Glutamatergic neuron (in vitro differentiated cells): ENCODE measurements around the gene SEC22C. TPM values are rescaled to one million over a fixed set of nuclear protein-coding genes. Genes with fewer than 3 reads are reported as not detected.
"Not testable (repeated sequence)": the region's sequence is repeated elsewhere in the genome, so short reads cannot be mapped to it uniquely, and the experiment has no call there.

ENCODE experiments used
- DNase-seq: peaks from one replicate; pipeline ENCODE4 v3.0.0; 2022
- H3K27ac Mint-ChIP-seq: one replicate; pipeline ENCODE4 v1.8.0; 2020; ENCODE audit warnings: mild to moderate bottlenecking, mixed read lengths, inconsistent platforms; ENCODE audit not compliant: unreplicated experiment
- H3K27me3 Mint-ChIP-seq: one replicate; pipeline ENCODE4 v1.8.0; 2020; ENCODE audit warnings: mild to moderate bottlenecking, moderate library complexity, mixed read lengths, inconsistent platforms; ENCODE audit not compliant: unreplicated experiment
- H3K36me3 Mint-ChIP-seq: one replicate; pipeline ENCODE4 v1.8.0; 2020; ENCODE audit warnings: mild to moderate bottlenecking, mixed read lengths, inconsistent platforms; ENCODE audit not compliant: unreplicated experiment
- H3K4me1 Mint-ChIP-seq: one replicate; pipeline ENCODE4 v1.8.0; 2020; ENCODE audit warnings: mild to moderate bottlenecking, low read depth, mixed read lengths, inconsistent platforms; ENCODE audit not compliant: unreplicated experiment
- H3K4me3 Mint-ChIP-seq: one replicate; pipeline ENCODE4 v1.8.0; 2020; ENCODE audit warnings: mild to moderate bottlenecking, mixed read lengths, inconsistent platforms; ENCODE audit not compliant: unreplicated experiment
- H3K9me3 Mint-ChIP-seq: one replicate; pipeline ENCODE4 v1.8.0; 2020; ENCODE audit warnings: mild to moderate bottlenecking, moderate library complexity, mixed read lengths, inconsistent platforms; ENCODE audit not compliant: unreplicated experiment
- total RNA-seq: library from RNA; stranded (reverse); fragmentation: NEBNext Ultra II Directional; extraction: Animal tissue kit (Norgen Biotek cat#: 25700); gene quantifications from one replicate; pipeline ENCODE4 v1.2.1, GENCODE V29; 2021; ENCODE audit not compliant: unreplicated experiment
- TF ChIP-seq, protein P1 (sequence below): fragments of 200-600 bp; sonication (generic); IDR thresholded peaks from one replicate; pipeline ENCODE4 v1.5.0; 2021; ENCODE audit not compliant: partially characterized antibody, unreplicated experiment

The SEC22C gene
- total RNA-seq, 1 donor from 2014 or later, result 36.9 TPM

DNA sequence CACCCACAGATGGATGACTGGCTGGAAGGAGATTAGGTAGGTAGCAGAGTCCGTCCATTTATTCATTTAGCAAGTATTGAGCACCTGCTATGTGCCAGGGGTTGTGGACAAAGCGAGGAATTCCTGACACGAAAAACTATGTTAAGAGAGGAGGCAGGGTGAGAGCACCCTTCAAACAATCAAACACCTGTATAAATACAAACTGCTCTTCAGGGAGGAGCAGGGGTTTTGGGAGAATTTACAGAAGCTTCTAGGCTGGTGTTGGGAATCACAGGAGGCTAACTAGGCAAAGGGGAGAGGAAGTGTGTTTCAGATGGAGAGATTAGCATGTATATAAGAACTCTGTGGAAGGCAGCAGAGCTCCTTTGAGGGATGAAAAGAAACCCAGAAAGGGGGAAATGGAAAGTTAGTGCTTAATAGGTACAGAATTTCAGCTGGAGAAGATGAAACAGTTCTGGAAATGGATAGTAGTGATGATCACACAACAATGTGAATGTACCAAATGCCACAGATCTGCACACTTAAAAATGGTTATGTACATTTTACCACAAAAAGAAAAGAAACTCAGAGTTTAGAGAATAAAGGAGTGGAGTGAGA is 805 bp upstream of the SEC22C start:
- TF ChIP-seq, protein P1, sequence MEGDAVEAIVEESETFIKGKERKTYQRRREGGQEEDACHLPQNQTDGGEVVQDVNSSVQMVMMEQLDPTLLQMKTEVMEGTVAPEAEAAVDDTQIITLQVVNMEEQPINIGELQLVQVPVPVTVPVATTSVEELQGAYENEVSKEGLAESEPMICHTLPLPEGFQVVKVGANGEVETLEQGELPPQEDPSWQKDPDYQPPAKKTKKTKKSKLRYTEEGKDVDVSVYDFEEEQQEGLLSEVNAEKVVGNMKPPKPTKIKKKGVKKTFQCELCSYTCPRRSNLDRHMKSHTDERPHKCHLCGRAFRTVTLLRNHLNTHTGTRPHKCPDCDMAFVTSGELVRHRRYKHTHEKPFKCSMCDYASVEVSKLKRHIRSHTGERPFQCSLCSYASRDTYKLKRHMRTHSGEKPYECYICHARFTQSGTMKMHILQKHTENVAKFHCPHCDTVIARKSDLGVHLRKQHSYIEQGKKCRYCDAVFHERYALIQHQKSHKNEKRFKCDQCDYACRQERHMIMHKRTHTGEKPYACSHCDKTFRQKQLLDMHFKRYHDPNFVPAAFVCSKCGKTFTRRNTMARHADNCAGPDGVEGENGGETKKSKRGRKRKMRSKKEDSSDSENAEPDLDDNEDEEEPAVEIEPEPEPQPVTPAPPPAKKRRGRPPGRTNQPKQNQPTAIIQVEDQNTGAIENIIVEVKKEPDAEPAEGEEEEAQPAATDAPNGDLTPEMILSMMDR, result no peak
- H3K27ac Mint-ChIP-seq, result peak overlapping the region; percentile 92
- peaks cover 23% of the 10 kb centered on the region for H3K4me1 Mint-ChIP-seq
- DNase-seq, result no peak
- H3K4me3 Mint-ChIP-seq, result peak overlapping the region; percentile 93
- peaks cover 2% of the 10 kb centered on the region for H3K9me3 Mint-ChIP-seq
- H3K36me3 Mint-ChIP-seq, result peaks cover 4% of the 10 kb centered on the region
- no peaks in the 10 kb centered on the region for H3K27me3 Mint-ChIP-seq

DNA sequence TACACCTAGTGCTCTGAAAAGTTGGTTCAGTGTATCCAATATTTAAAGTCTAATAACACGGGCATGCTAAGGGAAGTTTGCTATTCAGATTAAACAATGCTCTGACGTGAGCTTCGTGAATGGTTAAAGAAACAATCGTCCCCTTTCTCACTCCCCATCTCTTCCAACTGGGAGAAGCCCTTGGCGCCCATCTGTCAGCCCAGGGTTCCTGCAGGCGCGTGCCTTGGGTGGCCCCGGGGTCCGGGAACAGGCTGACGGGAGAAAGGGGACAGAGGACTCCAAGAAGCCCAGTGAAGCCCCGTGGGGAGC is 413 bp downstream of the SEC22C start:
- Mint-ChIP-seq H3K27me3 (peaks cover 1% of the 10 kb centered on the region), H3K4me3 (peak overlapping the region; percentile 93), H3K4me1 (peaks cover 23% of the 10 kb centered on the region), H3K36me3 (peaks cover 4% of the 10 kb centered on the region), H3K27ac (peak overlapping the region; percentile 92), H3K9me3 (peaks cover 2% of the 10 kb centered on the region)
- DNase-seq, result no peak
- TF ChIP-seq, protein P1, result no peak

DNA sequence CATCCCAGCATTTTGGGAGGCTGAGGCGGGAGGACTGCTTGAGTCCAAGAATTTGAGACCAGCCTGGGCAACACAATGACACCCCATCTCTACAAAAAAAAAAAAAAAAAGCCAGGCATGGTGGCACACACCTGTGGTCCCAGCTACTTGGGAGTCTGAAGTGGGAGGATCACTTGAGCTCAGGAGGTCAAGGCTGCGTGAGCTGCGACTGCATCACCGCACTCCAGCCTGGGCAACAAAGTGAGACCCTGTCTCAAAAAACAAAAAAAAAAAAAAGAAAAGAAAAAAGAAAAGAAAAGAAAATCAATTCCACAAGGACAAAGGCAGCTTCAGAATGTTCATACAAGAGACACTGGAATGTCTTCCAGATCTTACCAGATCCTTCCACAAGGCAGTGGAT is 2.4 kb downstream of the SEC22C start:
- Mint-ChIP-seq H3K4me1 (peaks cover 23% of the 10 kb centered on the region), H3K36me3 (peaks cover 17% of the 10 kb centered on the region)
- not testable (repeated sequence) for H3K27me3 Mint-ChIP-seq, H3K9me3 Mint-ChIP-seq, DNase-seq, H3K27ac Mint-ChIP-seq, H3K4me3 Mint-ChIP-seq

DNA sequence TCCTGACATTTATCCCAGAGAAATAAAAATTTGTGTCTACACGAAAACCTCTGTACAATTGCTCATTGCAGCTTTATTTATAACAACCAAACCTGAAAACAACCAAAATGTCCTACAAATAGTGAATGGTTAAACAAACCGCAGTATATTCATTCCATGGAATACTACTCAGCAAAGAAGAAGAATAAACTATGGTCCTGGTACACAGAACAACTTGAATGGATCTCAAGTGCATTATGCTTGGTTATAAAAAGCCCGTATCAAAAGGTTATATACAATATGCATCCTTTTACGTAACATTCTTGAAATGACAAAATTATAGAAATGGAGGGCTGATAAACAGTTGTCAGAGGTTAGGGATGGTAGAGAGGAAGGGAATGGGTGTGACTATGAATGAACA is 3.7 kb downstream of the SEC22C start:
- TF ChIP-seq, protein P1, result no peak
- Mint-ChIP-seq H3K4me1 (peaks cover 22% of the 10 kb centered on the region), H3K27me3 (peaks cover 4% of the 10 kb centered on the region), H3K36me3 (peaks cover 24% of the 10 kb centered on the region), H3K4me3 (no peak overlapping the region), H3K27ac (no peak overlapping the region), H3K9me3 (no peaks in the 10 kb centered on the region)
- no peak for DNase-seq

DNA sequence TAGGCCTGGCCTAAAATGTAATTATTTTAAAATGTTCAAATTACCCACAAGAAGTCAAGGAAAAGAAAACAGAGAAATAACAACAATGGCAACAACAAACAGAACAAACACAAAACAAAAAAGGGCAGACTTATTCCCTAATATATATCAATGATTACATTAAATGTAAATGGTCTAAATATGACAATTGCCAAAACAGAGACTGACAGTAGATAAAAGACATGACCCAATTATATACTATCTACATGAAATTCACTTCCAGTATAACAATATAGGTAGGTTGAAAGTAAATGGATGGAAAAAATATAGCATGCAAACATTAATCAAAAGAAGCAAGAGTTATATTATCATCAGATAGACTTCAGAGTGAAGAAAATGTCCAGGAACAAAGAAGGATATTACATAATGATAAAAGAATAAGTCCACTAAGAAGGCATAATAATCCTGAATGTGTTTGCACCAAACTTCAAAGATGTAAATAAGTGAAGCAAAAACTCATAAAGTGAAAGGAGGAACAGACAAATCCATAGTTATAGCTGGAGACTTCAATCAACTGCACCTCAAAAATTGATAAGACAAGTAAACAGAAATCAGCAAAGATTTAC is 6.5 kb downstream of the SEC22C start:
- H3K27ac Mint-ChIP-seq, result no peak overlapping the region

More for the DNA sequence above, 6.5 kb downstream of the SEC22C start:
- Mint-ChIP-seq H3K4me1 (peaks cover 12% of the 10 kb centered on the region), H3K36me3 (peaks cover 24% of the 10 kb centered on the region), H3K27me3 (peaks cover 4% of the 10 kb centered on the region), H3K9me3 (no peaks in the 10 kb centered on the region), H3K4me3 (no peak overlapping the region)
- DNase-seq, result no peak
- TF ChIP-seq, protein P1, result no peak
